ENCODE data around the gene C12orf76.

Gene C12orf76

DNA sequence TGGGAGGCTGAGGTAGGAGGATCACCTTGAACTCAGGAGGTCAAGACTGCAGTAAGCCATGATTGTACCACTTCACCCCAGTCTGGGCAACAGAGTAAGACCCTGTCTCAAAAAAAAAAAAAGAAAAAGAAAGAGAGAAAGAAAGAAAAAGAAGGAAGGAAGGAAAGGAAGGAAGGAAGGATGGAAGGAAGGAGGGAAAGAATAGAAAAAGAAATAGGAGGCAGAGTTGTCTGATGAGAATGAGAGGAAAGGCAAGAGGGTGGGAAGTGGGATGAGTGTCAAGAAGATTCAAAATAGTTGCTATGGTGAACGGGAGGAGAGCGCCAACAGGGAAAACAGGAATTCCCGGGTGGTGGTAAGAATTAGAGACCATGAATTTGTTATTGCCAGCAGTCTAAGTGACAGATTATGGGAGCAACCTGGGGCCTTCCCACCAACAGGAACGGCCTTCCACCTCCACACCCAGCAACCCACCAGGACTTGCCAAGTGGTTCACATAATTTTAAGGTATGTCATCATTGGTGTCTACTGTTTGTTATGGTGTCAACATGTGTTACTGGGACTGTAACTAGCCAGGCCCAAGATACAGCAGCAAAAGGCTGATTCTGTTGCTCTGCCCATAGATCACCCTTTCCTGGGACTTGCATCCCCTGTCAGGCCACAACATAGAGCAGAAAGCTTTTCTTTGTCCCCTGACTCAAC lies 36.1 kb upstream of the C12orf76 start:
- TF ChIP-seq, protein P1, sequence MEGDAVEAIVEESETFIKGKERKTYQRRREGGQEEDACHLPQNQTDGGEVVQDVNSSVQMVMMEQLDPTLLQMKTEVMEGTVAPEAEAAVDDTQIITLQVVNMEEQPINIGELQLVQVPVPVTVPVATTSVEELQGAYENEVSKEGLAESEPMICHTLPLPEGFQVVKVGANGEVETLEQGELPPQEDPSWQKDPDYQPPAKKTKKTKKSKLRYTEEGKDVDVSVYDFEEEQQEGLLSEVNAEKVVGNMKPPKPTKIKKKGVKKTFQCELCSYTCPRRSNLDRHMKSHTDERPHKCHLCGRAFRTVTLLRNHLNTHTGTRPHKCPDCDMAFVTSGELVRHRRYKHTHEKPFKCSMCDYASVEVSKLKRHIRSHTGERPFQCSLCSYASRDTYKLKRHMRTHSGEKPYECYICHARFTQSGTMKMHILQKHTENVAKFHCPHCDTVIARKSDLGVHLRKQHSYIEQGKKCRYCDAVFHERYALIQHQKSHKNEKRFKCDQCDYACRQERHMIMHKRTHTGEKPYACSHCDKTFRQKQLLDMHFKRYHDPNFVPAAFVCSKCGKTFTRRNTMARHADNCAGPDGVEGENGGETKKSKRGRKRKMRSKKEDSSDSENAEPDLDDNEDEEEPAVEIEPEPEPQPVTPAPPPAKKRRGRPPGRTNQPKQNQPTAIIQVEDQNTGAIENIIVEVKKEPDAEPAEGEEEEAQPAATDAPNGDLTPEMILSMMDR (IDR thresholded peaks at IDR 0.05; ENCODE audit: low read depth, low read length): no peak
- Histone ChIP-seq H3K27me3 (ENCODE audit: insufficient read depth, low read depth, severe bottlenecking) (no peaks in the 10 kb centered on the region), H3K27ac (no peak overlapping the region), H3K36me3 (no peaks in the 10 kb centered on the region), H3K9me3 (ENCODE audit: severe bottlenecking) (peaks cover 2% of the 10 kb centered on the region), H3K4me3 (ENCODE audit: low read depth, low read length) (no peak overlapping the region)
- no peak for DNase-seq

DNA sequence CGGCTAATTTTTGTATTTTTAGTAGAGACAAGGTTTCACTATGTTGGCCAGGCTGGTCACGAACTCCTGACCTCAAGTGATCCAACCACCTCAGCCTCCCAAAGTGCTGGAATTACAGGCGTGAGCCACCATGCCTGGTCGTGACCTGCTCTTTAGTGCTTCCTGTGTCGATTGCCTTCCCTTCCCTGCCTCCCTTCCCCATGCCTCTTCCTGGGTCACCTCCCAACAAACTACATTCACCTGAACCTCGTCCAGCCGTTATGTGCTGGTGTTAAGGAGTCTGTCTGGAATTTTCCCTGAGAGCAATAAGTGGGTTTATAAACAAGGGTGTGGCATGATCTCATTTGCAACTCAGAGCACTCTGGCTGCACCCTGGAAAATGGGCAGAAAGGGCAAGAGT lies 32.1 kb upstream of the C12orf76 start:
- H3K27me3 ChIP-seq (ENCODE audit: insufficient read depth, low read depth, severe bottlenecking): no peaks in the 10 kb centered on the region
- no peak overlapping the region for H3K4me3 ChIP-seq (ENCODE audit: low read depth, low read length)
- no peak for DNase-seq
- TF ChIP-seq, protein P1 (IDR thresholded peaks at IDR 0.05; ENCODE audit: low read depth, low read length): no peak
- peaks cover 2% of the 10 kb centered on the region for H3K9me3 ChIP-seq (ENCODE audit: severe bottlenecking)
- no peaks in the 10 kb centered on the region for H3K36me3 ChIP-seq
- H3K27ac ChIP-seq: no peak overlapping the region

DNA sequence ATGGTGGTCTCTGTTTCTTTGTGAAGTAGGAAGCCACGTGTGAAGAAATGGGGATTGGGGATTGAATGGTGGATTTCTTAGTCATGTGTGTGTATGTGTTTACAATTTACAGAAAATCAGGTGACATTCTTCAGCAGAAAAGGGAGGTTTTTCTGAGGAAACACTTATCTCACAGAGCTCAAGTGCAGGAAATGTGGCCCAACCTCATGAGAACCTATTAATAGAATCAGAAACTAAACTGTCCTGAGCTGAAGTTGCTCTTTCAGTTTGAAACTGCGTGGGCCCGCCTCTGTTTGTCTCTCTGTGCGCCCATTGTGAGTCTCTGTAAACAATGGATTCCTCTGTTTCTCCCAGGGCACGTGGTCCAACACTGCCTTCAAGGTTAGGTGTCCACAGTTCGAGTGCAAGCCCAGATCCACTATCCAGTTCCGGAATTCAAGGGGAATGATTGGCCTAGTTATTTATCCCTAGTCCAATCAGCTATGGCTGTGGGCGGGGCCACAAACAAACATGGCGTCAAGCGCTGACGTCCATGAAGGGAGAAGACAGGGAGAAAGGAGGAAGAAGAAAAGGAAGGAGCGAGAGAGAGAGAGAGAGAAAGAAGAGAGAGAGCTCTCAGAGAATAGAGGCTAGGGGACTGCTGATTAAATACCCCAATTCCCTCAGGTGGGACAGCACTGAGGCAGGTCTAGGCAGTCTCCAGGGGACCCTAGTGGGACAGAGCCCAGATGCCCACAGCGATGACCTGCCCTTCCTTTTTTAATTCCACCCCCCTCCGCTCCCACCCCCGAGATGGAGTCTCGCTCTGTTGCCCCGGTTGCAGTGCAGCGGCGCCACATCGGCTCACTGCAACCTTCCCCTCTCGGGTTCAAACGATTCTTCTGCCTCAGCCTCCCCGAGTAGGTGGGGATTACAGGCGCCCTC lies 31.4 kb upstream of the C12orf76 start:
- Histone ChIP-seq H3K9me3 (ENCODE audit: severe bottlenecking) (peaks cover 2% of the 10 kb centered on the region), H3K4me3 (ENCODE audit: low read depth, low read length) (no peak overlapping the region), H3K27me3 (ENCODE audit: insufficient read depth, low read depth, severe bottlenecking) (no peaks in the 10 kb centered on the region), H3K36me3 (no peaks in the 10 kb centered on the region), H3K27ac (no peak overlapping the region)
- DNase-seq: no peak
- TF ChIP-seq, protein P1 (IDR thresholded peaks at IDR 0.05; ENCODE audit: low read depth, low read length): no peak

DNA sequence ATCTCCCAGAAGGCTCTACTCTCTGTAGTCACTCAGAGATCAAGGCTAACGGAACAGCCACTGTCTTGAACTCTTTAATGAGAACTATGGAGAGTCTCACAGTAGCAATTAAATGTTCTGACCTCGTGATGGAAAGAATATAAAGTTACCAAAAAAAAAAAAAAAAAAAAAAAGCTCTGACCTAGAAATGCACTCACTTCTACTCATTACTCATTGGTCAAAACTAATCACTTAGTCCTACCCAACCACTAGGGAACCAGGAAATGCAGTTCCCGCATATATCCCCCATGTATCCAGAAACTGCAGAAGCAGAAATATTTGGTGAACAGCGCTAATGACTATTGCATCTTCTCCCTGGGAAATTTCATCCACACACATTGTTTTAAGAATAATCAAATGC lies 29.5 kb upstream of the C12orf76 start:
- Histone ChIP-seq H3K27me3 (ENCODE audit: insufficient read depth, low read depth, severe bottlenecking) (no peaks in the 10 kb centered on the region), H3K9me3 (ENCODE audit: severe bottlenecking) (peaks cover 2% of the 10 kb centered on the region), H3K27ac (no peak overlapping the region), H3K4me3 (ENCODE audit: low read depth, low read length) (no peak overlapping the region), H3K36me3 (no peaks in the 10 kb centered on the region)
- TF ChIP-seq, protein P1 (IDR thresholded peaks at IDR 0.05; ENCODE audit: low read depth, low read length): no peak
- DNase-seq: no peak

DNA sequence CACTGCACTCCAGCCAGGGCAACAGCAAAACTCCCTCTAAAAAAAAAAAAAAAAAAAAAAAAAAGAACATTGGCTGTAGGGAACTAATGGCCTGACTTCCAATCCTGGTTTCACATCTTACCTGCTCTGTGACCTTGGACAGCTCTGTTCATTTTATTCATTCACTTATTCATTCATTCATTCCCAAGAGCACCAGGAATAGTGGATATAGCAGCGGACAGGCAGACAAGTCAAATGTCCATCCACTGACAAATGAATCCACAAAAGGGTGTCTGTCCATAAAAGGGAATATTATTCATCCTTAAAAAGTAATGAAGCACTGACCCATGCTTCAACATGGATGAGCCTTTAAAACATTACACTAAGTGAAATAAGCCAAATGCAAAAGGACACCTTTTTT lies 27.6 kb upstream of the C12orf76 start:
- Histone ChIP-seq H3K4me3 (ENCODE audit: low read depth, low read length) (no peak overlapping the region), H3K27me3 (ENCODE audit: insufficient read depth, low read depth, severe bottlenecking) (no peaks in the 10 kb centered on the region), H3K36me3 (no peaks in the 10 kb centered on the region), H3K27ac (no peak overlapping the region), H3K9me3 (ENCODE audit: severe bottlenecking) (peaks cover 2% of the 10 kb centered on the region)
- DNase-seq: no peak
- TF ChIP-seq, protein P1 (IDR thresholded peaks at IDR 0.05; ENCODE audit: low read depth, low read length): no peak

Data from WERI-Rb-1 (cell line).